NCI-H2029 treated with DMSO at 0.1 percent for 48 hours (cell line): ENCODE data around the gene TSPAN4.
A peak's percentile ranks its signal among the peaks of the same experiment; 100 is the strongest.

ENCODE experiments used
- DNase-seq: peaks from one replicate; lab custom pipeline; 2025; lab: John Stamatoyannopoulos, UW

The TSPAN4 gene, protein sequence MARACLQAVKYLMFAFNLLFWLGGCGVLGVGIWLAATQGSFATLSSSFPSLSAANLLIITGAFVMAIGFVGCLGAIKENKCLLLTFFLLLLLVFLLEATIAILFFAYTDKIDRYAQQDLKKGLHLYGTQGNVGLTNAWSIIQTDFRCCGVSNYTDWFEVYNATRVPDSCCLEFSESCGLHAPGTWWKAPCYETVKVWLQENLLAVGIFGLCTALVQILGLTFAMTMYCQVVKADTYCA

DNA sequence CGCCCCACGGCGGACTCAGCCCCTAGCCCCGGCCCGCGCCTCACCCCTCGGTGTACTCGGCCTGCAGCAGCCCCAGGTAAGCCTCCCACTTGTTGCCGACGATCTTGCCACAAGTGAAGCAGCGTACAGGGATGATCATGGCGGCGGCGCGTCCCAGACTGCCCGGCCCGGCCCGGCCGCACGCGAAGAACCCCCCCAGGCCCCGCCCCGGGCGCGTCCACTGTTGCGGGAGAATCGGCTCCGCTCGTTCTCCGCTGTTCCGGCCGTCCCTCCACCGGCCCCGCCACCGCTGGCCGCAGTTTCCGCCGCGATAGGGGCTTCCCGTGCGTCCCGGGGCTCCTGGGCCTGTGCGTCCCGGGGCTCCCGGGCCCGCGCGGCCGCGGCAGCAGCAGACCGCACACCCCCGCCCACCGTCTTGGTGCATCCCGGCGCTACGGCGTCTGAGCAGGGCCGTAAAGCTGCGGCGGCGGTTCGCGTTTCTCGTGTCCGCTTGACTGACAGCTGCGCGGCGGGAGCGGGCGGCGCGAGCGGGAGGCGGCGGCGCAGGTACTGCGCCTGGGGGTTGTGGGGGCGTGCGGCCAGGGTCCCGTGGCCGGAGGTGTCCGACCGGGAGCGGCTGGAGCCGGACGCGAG is at the start of gene TSPAN4, which contains the start of gene POLR2L:
TSPAN4 (plus strand) TSS at position 483 of the 633 bp plus-strand sequence. CDS start 7,453 bp downstream, outside the sequence.
POLR2L (minus strand) TSS at position 160 of the 633 bp plus-strand sequence; CDS start at position 139, 21 bp downstream.
- DNase-seq, result peak; percentile 37

DNA sequence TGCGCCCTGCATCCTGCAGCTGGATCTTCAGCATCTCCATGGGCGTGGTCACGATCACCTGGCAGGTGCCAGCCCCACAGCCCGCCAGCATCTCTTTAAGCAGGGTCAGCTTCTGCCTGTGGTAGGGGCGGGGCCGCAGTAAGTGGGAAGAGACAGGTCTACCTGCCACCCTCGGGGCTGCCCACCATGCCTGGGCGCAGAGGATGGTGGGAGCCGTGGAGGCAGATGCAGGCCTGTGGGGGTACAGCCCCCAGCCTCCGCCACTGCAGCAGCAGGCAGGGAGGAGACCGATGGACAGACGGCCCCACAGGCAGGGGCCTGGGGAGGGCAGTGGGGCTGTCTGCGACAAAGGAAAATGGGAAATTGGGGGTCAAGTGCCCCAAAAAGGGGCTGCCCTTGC is 49.8 kb upstream of the TSPAN4 start:
- no peak for DNase-seq

DNA sequence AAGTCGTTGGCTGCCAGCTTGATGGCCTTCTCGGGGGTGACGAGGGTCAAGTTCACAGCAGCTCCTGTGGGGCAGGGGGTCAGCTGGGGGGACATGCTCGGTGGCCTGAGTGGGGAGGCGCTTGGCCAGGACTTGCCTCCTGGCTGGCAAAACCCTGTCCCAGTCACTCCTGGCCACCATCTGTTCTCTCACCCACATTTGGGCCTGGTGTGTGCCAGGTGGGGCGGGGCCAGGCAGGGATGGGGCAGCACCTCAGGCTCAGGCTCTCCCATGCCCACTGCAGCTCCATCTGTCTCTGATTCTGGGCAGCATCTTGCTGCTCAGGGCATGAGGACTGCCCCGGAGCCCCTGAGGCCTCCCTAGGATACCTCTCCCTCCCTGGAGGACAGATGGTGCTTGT is 49.1 kb upstream of the TSPAN4 start:
- DNase-seq, result no peak

DNA sequence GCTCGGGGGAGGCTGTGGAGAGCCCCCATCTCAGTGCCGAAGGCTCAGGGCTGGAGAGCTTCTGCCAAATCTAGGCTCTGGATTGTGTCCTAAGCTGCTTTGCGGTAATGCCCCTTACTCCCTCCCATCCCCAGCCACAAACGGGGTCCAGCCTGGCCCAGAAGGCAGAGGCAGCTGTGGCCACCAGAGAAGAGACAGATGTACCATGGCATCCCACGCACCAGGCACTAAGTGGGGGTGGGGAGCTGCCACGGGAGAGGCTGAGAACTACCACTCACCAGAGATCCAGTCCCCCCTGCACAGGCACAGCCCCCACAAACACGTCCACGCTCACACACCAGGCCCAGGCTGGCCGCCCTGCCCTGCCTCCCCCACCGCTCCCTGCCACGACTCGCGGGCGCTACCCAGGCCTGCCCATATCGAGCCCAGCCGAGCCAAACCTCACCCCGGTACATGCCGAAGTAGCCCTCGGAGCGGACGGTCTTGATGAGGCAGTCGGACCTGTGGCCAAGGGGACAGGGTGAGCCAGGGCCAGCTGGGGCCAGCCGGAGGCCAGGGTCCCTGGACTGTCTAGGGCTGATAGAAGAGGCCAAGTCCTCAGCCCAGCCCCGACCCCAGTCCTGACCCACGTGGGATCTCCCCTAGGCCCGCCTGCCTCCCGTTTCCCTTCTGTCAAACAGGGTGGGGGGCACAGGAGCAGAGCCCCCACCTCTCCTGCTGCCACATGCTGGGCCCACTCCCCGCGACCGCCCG is 48.5 kb upstream of the TSPAN4 start:
- DNase-seq, result no peak

DNA sequence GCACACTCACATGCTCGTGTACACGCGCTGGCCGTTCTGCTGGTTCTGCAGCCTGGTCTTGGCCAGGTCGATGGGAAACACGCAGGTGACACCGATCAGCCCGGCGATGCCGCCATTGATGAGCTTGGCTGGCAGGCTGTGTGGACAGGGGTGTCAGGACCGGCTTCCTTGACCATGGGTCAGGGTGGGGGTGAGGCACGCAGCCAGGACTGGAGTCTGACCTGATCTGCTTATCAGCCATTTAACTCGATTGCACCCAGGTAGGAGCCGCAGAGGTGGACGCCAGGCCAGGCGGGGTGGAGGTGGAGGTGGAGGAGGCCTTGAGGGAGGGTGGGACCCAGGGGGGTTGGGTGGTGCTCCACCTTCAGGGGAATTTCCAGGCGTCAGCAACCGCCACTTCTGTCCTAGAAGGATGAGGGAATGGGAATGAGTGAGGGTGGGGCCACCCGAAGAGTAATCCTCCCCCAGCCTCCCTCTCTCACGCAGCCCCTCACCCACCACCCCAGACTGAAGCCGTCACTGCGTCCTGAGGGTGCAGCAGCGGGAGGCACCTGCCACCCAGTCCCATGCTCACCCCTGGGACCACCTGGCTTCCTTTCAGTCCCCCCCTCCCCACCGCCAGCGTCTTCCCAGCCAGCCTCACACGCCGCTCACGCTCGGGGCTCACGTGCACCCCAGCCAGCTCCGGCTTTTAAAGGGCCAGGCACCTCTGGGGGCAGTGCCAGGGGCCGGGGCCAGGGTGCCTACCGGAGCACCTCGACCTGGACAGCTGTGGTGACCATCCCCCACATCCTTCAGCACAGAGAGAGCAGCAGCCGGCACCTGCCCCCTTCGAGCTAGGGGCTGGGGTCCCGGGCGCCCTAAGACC is 47.7 kb upstream of the TSPAN4 start:
- DNase-seq, result no peak

DNA sequence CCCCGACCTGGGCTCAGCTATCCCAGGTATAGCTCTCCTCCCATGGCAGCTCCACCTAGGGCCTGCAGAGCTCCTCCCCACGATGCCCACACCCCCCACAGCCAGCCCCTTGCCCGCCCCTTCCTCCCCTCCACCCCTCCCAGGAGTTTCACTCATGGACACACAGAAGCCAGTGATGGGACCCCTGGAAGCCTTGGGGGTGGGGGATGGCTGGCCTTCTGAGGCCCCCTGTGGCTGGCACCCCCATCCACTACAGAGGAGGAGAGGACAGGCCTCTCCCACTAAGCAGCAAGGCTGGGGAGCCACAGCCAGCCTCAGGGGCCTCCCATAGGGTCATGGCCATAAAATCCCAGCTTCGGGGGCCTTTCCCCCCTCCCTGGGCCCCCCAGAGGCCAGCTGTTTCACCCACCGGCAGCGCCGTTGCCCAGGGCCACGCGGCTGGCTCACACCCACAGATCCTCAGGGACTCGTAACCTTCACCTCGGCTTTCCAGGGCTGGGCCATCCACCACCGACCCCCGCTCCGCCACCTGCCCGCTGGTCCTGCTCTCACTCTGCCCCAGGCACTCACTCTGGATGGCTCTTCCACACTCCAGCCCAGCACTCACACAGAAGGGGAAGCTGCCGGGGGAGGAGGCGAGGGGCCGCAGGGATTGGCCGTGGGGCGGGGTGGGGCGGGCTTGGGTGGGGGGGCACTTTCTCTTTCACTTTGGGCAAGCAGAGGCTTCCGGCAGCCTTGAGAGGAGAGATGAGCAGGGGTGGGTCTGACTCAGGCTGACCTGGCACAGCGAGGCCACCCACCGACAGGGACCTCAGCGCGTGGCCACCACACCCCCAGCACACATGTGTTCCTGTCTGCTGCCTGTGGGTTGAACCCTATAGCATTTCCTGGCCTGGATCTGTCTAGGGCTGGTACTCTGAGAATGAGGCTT is 46.8 kb upstream of the TSPAN4 start:
- DNase-seq, result peak; percentile 58

DNA sequence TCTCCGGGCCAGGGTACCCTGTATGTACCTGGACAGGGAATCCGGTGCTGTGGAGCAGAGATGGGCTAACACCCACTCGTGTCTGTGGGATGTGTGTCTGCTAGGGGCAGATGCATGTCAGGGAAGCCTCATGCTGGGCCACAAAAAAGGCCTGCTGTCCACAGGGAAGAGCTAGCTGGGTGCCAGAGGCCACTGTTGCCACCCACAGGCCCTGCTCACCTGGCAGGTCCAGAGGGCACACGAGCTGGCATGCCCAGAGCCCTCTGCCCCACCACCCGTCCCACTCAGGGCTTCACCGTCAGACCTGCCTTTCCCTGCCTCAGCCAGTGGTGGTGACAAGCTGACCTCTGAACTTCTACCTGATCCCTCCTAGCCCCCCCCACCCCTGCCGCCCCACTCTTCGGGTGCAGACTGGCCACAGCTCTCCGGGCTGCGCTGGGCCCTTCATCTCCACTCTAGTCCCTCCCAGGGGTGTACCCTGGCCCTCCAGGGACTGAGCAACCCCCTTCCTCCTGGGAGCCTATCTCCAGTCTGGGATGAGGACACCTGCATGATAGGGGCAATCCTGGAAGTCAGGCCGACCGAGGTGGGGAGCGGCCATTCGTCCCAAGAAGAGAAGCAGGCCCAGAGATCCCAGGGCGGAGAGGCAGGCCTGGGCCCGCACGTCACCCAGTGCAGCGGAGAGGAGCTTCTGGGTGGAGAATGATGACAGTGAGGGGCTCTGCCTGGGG is 45.9 kb upstream of the TSPAN4 start:
- no peak for DNase-seq

DNA sequence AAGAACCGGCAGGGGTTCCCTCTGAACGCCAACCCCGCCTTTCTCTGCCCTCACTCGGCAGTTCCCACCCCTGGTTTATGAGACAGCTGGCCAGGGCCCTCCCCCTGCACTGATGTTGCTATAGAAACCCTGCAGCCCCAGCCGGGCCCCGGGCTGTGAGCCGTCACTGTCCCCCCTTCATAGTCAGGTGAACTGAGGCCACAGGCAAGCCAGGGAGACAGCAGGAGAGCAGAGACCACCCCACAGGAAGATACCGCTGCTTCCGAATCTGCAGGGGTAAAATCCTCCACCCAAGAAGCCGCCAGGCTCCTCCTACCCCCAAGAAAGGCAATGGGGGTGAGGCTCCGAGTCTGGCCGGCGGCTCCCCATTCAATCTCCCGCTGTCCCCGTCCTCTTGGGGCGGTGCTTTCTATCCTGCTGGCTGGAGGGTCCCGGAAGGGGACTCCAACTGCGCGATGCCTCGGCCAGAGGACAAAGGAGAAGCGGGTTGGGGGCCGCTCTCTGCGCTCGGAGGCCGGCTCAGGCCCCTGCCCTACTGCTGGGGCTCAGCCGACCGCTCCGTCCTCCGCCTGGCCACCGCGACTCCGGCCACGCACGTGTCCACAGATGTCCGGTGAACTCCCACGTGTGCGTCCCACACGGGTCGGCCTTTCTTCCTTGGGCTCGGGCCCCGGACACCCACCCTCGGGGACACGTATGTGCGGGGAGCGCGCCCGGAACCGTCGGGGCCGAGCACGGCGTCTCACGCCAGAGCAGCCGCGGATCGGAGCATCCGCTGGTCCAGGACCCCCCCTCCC is 45.2 kb upstream of the TSPAN4 start:
- DNase-seq, result peak; percentile 32

DNA sequence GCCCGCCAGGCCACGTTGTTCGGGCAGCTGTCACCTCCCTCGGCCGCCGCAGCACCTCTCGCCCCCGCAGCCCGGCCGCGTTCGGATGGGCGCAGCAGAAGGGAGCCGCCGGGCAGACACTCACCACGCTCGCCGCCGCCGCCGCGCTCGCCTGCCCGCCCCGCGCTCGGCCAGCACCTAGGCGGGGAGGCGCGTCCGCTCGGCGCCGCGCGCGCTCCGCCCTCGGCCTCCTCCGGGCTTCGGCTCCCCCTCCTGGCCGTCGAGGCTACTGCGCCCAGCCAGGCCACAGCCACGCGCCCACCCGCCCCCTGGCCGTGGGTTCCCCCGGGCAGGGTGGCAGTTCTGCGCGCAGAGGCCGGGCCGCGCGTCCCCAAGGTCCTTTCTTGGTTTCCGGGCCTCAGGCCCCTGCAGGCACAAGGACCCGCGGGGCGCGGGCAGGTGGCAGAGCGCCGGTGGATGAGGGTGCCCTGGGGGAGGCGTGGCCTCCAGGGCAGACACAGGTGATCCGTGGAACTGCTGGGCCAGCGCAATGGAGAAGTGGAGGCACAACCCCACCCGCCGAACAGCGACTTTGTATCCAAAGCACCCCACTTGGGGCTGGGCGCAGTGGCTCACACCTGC is 44.4 kb upstream of the TSPAN4 start, which contains the start of gene SLC25A22:
SLC25A22 (minus strand) TSS at position 189 of the 621 bp plus-strand sequence. CDS start 3,275 bp downstream, outside the sequence.
- DNase-seq, result peak; percentile 29

DNA sequence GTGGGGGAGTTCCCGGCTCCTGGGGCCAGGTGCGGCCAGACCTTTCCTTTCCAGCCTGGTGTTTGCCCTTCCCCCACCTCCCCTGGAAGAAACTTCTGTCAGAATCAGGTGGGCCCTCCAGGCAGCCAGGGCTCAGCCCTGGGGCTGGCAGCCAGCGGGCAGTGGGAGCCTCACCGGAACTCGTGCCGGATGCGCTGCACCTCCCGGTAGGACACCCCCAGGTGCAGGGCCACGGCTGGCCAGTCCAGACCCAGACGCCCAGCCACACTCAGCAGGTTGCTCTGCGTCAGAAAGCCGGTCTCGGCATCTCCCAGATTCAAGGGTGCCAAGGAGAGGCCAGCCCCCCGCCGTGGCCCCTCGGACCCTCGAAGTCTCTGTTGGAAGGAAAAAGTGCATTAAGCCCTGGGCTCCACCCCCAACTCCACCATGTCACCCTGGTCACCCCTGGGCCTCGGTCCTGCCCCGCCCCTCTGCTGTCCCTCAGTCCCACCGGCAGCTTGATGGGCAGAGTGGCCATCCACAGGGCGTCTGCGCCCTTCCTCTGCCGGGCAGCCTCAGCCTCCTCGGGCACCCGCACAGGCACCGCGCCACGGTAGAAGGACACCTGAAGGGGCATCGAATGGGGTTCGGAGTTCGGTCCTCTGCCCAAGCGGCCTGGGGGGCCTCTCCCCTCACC is 42.9 kb upstream of the TSPAN4 start:
- no peak for DNase-seq

DNA sequence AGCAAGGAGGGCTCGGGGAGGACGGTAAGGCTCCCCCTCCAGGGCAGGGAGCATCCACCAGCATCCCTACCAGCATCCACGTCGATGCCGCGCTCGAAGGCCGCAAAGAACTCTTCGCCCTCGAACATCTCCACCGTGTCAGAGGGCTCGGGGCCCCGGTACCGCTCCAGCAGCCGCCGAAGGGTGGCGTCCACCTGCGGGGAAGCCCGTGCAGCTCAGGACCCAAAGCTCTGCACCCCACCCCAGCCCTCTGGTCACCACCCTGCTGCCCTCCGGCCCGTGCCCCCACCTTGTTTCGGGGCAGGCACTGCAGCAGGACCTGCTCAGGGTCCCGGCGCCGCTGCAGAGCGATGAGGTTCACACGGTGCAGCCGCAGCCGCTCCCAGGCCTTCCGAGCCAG is 42.2 kb upstream of the TSPAN4 start:
- no peak for DNase-seq

DNA sequence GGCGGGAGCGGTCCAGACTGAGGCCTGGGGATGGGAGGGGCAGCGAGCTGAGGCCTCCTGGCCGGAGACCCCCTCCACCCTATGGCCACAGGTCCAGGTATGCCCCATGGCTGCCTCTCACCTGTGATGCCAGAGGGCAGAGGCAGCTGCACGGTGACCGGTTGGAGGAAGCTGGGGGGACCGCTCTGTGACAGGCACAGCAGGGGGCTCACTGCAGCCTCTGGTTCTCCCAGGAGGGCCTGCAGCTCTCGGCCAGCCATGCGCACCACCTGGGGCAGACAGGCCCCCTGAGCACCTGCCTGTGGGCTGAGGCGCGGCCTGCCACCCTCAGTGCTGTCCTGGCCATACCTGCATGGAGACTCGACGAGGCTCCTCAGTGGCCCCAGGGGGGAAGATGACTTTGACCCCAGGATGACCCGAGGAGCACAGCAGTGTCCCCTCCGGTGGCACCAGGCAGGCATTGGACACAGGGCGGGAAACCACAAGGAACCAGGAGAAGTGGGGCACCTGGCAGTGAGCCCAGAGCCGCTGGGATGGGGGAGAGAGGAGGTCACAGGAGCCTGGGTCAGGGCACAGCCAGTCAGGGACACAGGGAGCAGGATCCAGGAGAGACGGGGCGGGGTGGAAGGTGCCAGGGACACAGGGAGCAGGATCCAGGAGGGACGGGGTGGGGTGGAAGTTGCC is 41.4 kb upstream of the TSPAN4 start:
- no peak for DNase-seq

DNA sequence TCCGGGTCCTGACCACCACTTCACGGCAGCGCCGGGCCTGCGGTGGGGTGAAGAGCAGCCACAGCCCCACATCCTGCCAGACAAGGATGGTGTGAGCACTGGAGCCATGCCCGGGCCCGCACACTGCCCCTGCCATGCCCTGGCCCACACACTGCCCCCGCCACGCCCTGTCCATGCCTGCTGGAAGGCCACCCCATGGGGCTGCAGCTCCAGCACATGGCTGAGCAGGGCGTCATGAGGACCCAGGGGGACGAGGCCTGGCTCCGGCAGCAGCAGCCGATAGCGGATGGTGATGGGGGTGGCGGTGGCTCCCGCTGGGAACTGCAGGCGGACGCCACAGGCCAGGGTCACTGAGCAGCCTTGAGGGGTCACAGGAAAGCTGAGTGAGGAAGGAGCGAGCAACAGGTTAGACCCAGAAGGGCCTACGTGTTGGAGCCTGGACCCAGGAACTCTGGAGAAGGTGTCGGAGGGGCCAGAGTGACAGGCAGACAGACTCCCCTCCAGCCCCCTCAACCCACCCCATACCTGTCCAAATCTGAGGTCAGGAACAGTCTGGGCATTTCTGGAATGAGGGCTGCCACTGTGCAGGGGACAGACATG is 40.5 kb upstream of the TSPAN4 start:
- DNase-seq, result no peak

DNA sequence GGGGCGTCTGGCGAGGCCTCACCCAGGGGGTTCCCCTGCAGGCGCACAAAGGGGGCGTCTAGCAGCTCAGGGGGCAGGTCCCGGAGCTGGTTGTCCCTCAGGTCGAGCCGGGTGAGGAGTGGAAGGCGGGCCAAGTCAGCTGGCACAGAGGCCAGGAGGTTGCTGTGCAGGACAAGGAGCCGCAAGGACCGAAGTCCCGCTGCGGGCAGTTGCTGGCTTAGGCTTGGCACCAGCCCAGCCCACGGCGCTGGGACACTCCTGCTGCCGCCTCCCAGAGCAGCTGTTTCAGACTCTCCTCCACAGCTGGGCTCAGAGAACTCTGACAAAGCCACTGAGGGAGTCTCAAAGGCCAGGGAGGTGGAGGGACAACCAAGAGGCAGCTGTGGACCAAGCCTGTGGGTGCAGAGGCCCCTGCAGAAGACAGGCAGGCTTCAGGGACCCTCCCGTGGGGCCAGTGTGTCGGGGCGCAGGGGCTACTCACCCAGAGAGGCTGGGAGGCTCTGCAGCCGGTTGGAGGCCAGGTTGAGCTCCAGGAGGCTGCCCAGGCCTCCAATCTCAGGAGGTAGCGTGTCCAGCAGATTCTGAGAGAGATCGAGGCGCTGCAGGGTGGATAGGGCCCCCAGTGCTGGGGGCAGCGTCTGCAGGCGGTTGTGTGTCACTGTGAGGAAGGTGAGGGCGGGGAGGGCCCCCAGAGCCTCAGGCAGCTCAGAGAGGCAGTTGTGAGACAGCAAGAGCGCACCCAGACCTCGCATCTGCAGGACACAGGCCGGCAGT is 39.8 kb upstream of the TSPAN4 start:
- no peak for DNase-seq

DNA sequence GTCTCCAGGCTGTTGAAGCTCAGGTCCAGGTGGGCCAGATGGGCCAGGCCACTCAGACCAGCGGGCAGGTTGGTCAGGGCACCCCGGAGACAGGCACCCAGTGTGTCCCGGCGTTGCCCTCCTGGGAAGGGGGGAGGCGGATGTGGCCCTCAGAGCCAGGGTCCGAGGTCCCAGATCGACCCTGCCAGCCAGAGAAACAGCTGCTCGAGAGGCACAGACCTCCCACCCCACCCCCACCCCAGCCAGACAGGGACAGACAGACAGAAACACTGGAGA is 39.2 kb upstream of the TSPAN4 start:
- no peak for DNase-seq

DNA sequence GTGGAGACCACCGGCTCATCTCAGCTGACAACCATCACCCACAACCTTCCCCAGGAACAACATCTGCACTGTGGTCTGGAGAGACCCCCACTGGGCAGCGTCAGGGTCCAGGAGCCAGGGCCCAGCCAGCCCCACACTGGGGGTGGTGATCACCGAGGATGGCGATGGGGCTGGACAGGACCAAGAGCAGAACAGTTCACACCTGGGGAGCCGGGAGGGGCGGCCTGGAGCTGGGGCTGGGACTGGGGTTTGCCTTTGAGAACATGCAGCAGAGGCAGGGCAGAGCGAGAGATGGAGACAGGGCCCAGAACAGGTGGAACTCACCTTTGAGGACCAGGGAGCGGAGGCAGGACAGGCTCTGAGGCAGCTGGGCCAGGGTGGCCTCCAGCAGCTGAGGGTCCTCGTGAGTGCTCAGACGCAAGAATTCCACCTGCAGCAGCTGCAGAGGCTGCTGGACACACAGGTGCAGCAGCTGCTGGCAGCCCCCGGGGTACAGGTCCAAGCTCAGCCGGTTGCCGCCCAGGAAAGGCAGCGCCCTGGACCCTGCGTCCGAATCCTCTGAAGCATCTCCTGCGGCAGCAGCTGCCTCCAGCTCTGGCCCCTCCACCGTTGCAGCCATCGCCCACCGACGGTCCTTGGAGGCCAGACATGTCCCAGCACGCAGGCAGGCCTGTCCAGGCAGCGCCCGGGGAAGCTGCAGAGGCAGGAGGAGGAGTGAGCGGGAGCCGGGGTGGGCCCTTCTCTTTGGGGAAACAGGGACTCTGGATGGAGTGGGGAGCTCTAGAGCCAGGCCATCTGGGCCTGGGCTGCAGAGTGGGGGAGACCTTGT is 38.7 kb upstream of the TSPAN4 start:
- DNase-seq, result no peak
